H9 (cell line): Measurements from ENCODE around the gene KIAA0825. TPM values are rescaled to one million over a fixed set of nuclear protein-coding genes. Genes with fewer than 3 reads are reported as not detected.

Source experiments
- DNase-seq: peaks from one replicate; pipeline ENCODE4 v3.0.0-alpha.2; 2017
- H2AFZ ChIP-seq: one replicate; pipeline ENCODE4 v1.6.1; 2013; ENCODE audit warnings: mild to moderate bottlenecking, low read length, control low read depth, moderate library complexity
- H2AK5ac ChIP-seq: 2 replicates; pipeline ENCODE4 v1.6.1; 2013; ENCODE audit warnings: low read length, control low read depth, mixed read lengths; ENCODE audit not compliant: insufficient read length
- H2BK120ac ChIP-seq: one replicate; pipeline ENCODE4 v1.6.1; 2013; ENCODE audit warnings: low read depth, mild to moderate bottlenecking, low read length, control low read depth, inconsistent platforms; ENCODE audit not compliant: poor library complexity, severe bottlenecking
- H2BK12ac ChIP-seq: 2 replicates; pipeline ENCODE4 v1.6.1; 2013; ENCODE audit warnings: low read length, control low read depth, mixed read lengths, low read depth; ENCODE audit not compliant: insufficient read length
- H2BK15ac ChIP-seq: 2 replicates; pipeline ENCODE4 v1.6.1; 2013; ENCODE audit warnings: low read depth, low read length, control low read depth
- H2BK20ac ChIP-seq: one replicate; pipeline ENCODE4 v1.6.1; 2013; ENCODE audit warnings: low read depth, mild to moderate bottlenecking, low read length, control low read depth, inconsistent platforms; ENCODE audit not compliant: poor library complexity, severe bottlenecking
- H2BK5ac ChIP-seq: 2 replicates; pipeline ENCODE4 v1.6.1; 2013; ENCODE audit warnings: low read length, control low read depth, mixed read lengths; ENCODE audit not compliant: insufficient read length
- H3K14ac ChIP-seq: 2 replicates; pipeline ENCODE4 v1.6.1; 2013; ENCODE audit warnings: low read length, control low read depth; ENCODE audit not compliant: insufficient read depth
- H3K18ac ChIP-seq: 2 replicates; pipeline ENCODE4 v1.6.1; 2013; ENCODE audit warnings: low read depth, mild to moderate bottlenecking, mixed read lengths, low read length, control low read depth; ENCODE audit not compliant: insufficient read length
- H3K23ac ChIP-seq: 2 replicates; pipeline ENCODE4 v1.6.1; 2013; ENCODE audit warnings: low read length, control low read depth, mixed read lengths, low read depth; ENCODE audit not compliant: insufficient read length
- H3K23me2 ChIP-seq: 2 replicates; pipeline ENCODE4 v1.6.1; 2013; ENCODE audit warnings: low read depth, mild to moderate bottlenecking, mixed read lengths, low read length, control low read depth; ENCODE audit not compliant: insufficient read length, poor library complexity, severe bottlenecking
- H3K27ac ChIP-seq: 2 replicates; pipeline ENCODE4 v1.5.1; 2013; ENCODE audit warnings: low read length, control low read depth, mixed read lengths, low read depth; ENCODE audit not compliant: insufficient read length
- H3K27me3 ChIP-seq: 2 replicates; pipeline ENCODE4 v1.6.1; 2013; ENCODE audit warnings: low read length, control low read depth, inconsistent platforms; ENCODE audit not compliant: insufficient read depth
- H3K4ac ChIP-seq: 2 replicates; pipeline ENCODE4 v1.6.1; 2013; ENCODE audit warnings: low read depth, mild to moderate bottlenecking, control low read depth, inconsistent platforms, low read length, moderate library complexity
- H3K4me1 ChIP-seq: 2 replicates; pipeline ENCODE4 v1.6.1; 2013; ENCODE audit warnings: low read length, control low read depth, inconsistent platforms; ENCODE audit not compliant: insufficient read depth
- H3K4me2 ChIP-seq: 2 replicates; pipeline ENCODE4 v1.6.1; 2013; ENCODE audit warnings: low read length, control low read depth, mixed read lengths; ENCODE audit not compliant: insufficient read length, insufficient read depth
- H3K56ac ChIP-seq: 2 replicates; pipeline ENCODE4 v1.6.1; 2013; ENCODE audit warnings: low read depth, mild to moderate bottlenecking, mixed read lengths, low read length, control low read depth; ENCODE audit not compliant: insufficient read length
- H3K79me1 ChIP-seq: 2 replicates; pipeline ENCODE4 v1.6.1; 2013; ENCODE audit warnings: low read depth, mild to moderate bottlenecking, moderate library complexity, low read length, control low read depth, inconsistent platforms; ENCODE audit not compliant: insufficient read depth, poor library complexity, severe bottlenecking
- H3K79me2 ChIP-seq: 2 replicates; pipeline ENCODE4 v1.6.1; 2013; ENCODE audit warnings: low read length, control low read depth, inconsistent platforms; ENCODE audit not compliant: insufficient read depth
- H3K9ac ChIP-seq: 2 replicates; pipeline ENCODE4 v1.6.1; 2013; ENCODE audit warnings: low read length, control low read depth, mixed read lengths; ENCODE audit not compliant: insufficient read length; ENCODE audit errors: extremely low read depth
- H3K9me3 ChIP-seq: one replicate; pipeline ENCODE4 v1.6.1; 2013; ENCODE audit warnings: low read depth, low read length, inconsistent platforms; ENCODE audit not compliant: control insufficient read depth
- H3T11ph ChIP-seq: one replicate; pipeline ENCODE4 v1.6.1; 2013; ENCODE audit warnings: mild to moderate bottlenecking, low read length, control low read depth, inconsistent platforms
- H4K20me1 ChIP-seq: one replicate; pipeline ENCODE4 v1.6.1; 2013; ENCODE audit not compliant: control insufficient read depth, insufficient read length, insufficient read depth
- H4K5ac ChIP-seq: 2 replicates; pipeline ENCODE4 v1.6.1; 2013; ENCODE audit warnings: low read depth, mild to moderate bottlenecking, mixed read lengths, low read length, control low read depth; ENCODE audit not compliant: insufficient read length
- H4K8ac ChIP-seq: replicated peaks from 2 replicates; pipeline ENCODE4 v1.6.1; 2013; ENCODE audit warnings: low read length, control low read depth, mixed read lengths, low read depth; ENCODE audit not compliant: insufficient read length
- H4K91ac ChIP-seq: 2 replicates; pipeline ENCODE4 v1.6.1; 2013; ENCODE audit warnings: low read depth, mild to moderate bottlenecking, moderate library complexity, mixed read lengths, low read length, control low read depth; ENCODE audit not compliant: insufficient read length
- H3K27ac Mint-ChIP-seq, 3 experiments: 2 replicates in 2 of 3; 3 replicates in 1 of 3; pipeline ENCODE4 v1.8.0; 2020 to 2021; ENCODE audit warnings: mixed read lengths in 3 of 3, mild to moderate bottlenecking in 1 of 3, moderate library complexity in 1 of 3
- H3K27me3 Mint-ChIP-seq: 2 replicates; pipeline ENCODE4 v1.8.0; 2021; ENCODE audit warnings: low read depth, mild to moderate bottlenecking, moderate library complexity, mixed read lengths
- H3K36me3 Mint-ChIP-seq, 3 experiments: 2 replicates in 2 of 3; 3 replicates in 1 of 3; pipeline ENCODE4 v1.8.0; 2020 to 2021; ENCODE audit warnings: low read depth in 3 of 3, mixed read lengths in 3 of 3; ENCODE audit not compliant: insufficient read depth in 1 of 3
- H3K4me1 Mint-ChIP-seq, 2 experiments: 2 replicates each; pipeline ENCODE4 v1.8.0; 2020; ENCODE audit warnings: mixed read lengths in 2 of 2
- H3K4me3 Mint-ChIP-seq, 2 experiments: 2 replicates in 1 of 2; 3 replicates in 1 of 2; pipeline ENCODE4 v1.8.0; 2020 to 2021; ENCODE audit warnings: mild to moderate bottlenecking in 2 of 2, mixed read lengths in 2 of 2, moderate library complexity in 1 of 2
- H3K9me3 Mint-ChIP-seq, 2 experiments: 2 replicates in 1 of 2; 3 replicates in 1 of 2; pipeline ENCODE4 v1.8.0; 2020; ENCODE audit warnings: mild to moderate bottlenecking in 2 of 2, mixed read lengths in 2 of 2, moderate library complexity in 1 of 2
- CTCF ChIP-seq: fragments of 200-600 bp; sonication (generic); conservative IDR thresholded peaks from 3 replicates; pipeline ENCODE4 v1.8.0; 2021; ENCODE audit warnings: antibody characterized with exemption, mild to moderate bottlenecking
- WGBS: extraction: QIAGEN DNeasy Blood & Tissue Kit; methylation state at CpG from one replicate; pipeline ENCODE4 v1.1.7; 2013; ENCODE audit warnings: missing lambda C conversion rate, low lambda C conversion rate, mixed read lengths; ENCODE audit not compliant: insufficient read length; ENCODE audit errors: extremely low coverage; 5-methylcytosine and 5-hydroxymethylcytosine counted together
- total RNA-seq: library from RNA; stranded (reverse); gene quantifications from 2 replicates; pipeline ENCODE4 v1.2.1, GENCODE V29; 2021

Gene KIAA0825
- total RNA-seq, 1 experiment from 2014 or later, result 1.8 TPM

DNA sequence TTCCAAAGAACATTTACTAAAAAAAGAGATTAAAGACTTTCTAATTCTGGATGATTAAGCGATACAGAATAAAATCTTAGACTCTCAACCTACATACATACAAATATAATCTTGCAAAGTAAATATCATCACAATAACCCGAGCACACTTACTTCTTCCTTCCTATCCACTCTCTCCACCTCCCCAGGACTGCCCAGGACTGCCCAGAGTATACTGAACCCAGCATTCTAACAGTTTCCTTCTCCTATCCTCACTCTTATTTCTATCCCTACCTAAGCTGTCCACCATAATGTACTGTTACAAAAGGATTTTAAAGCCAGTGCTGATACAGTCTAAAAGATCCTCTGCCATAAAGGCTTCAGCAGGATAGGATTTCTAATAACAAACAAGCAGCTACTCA, 463.7 kb downstream of the KIAA0825 start:
- Histone ChIP-seq H3K4ac (no peak overlapping the region), H3K23ac (no peak overlapping the region), H3K18ac (no peak overlapping the region), H2AK5ac (no peak overlapping the region), H3K14ac (no peak overlapping the region), H4K5ac (no peak overlapping the region), H2AFZ (no peak overlapping the region), H4K91ac (no peak overlapping the region), H2BK15ac (no peak overlapping the region), H3T11ph (no peak overlapping the region), H3K56ac (no peak overlapping the region), H3K79me2 (no peaks in the 10 kb centered on the region), H2BK5ac (no peak overlapping the region), H3K9ac (no peak overlapping the region), H3K4me1 (no peaks in the 10 kb centered on the region), H2BK20ac (no peak overlapping the region), H3K79me1 (no peaks in the 10 kb centered on the region), H3K23me2 (no peaks in the 10 kb centered on the region), H2BK12ac (no peak overlapping the region), H3K27me3 (no peaks in the 10 kb centered on the region), H3K27ac (no peak overlapping the region), H3K9me3 (no peaks in the 10 kb centered on the region), H4K8ac (no peak overlapping the region), H2BK120ac (no peak overlapping the region), H4K20me1 (no peaks in the 10 kb centered on the region), H3K4me2 (no peak overlapping the region)
- H3K27ac Mint-ChIP-seq, result peak overlapping the region in 2 of 3 experiments; percentile 3 to 5; a peak in 1 of 7 replicates
- no peak for DNase-seq
- H3K9me3 Mint-ChIP-seq, result peaks cover 0 to 2% of the 10 kb centered on the region in 2 experiments; a peak in 1 of 5 replicates
- peaks cover 0 to 14% of the 10 kb centered on the region in 2 experiments; a peak in 2 of 4 replicates for H3K4me1 Mint-ChIP-seq
- H3K27me3 Mint-ChIP-seq, result no peaks in the 10 kb centered on the region
- TF ChIP-seq CTCF, result no peak
- WGBS, result no CpG with 5 or more reads among the region's 2 CpGs
- peaks cover 10 to 32% (median 32%) of the 10 kb centered on the region in 3 experiments for H3K36me3 Mint-ChIP-seq
- H3K4me3 Mint-ChIP-seq, result no peak overlapping the region
